ENCODE results near the gene P2RX5. TPM values are rescaled to one million over a fixed set of nuclear protein-coding genes. Genes with fewer than 3 reads are reported as not detected.

Gene P2RX5
- polyA plus RNA-seq, 1 donor (not counting 4 experiments of a cell fraction or from before 2014, with no cell fraction given): 0.43 TPM

GRCh38 chr17:3667366-3668278, 28.3 kb downstream of the P2RX5 start:
- H3K36me3 ChIP-seq (ENCODE audit: control insufficient read depth in 2 of 2, extremely low read depth in 1 of 2, insufficient read depth in 2 of 2, low read length in 2 of 2): peaks cover 21 to 31% of the 10 kb centered on the region in 2 experiments
- H4K20me1 ChIP-seq (ENCODE audit: control insufficient read depth, extremely low read depth, insufficient read depth, low read length): peaks cover 12% of the 10 kb centered on the region
- peak overlapping the region; percentile 88 for H3K27ac ChIP-seq (ENCODE audit: control insufficient read depth, insufficient read depth, low read length)
- H3K4me1 ChIP-seq (ENCODE audit: control insufficient read depth, extremely low read depth, insufficient read depth, low read length): peaks cover 30% of the 10 kb centered on the region
- no peak for DNase-seq (ENCODE audit: low read depth, low spot score)
- peak in 1 of 3 experiments; percentile 29 for TF ChIP-seq CTCF (optimal IDR thresholded peaks at IDR 0.05 in 1 of 3, IDR thresholded peaks at IDR 0.05 in 1 of 3, conservative IDR thresholded peaks at IDR 0.05 in 1 of 3; ENCODE audit: extremely low read depth in 1 of 3, insufficient read depth in 2 of 3, low read length in 3 of 3)
- no peak for TF ChIP-seq EZH2 (IDR thresholded peaks at IDR 0.05; ENCODE audit: low read length)
- H3K9ac ChIP-seq (ENCODE audit: control insufficient read depth, extremely low read depth, insufficient read depth, low read length): peak overlapping the region; percentile 96
- no peaks in the 10 kb centered on the region for H3K27me3 ChIP-seq (ENCODE audit: control insufficient read depth, extremely low read depth, insufficient read depth, low read length)
- peak overlapping the region; percentile 100 for H3K4me2 ChIP-seq (ENCODE audit: control insufficient read depth, extremely low read depth, insufficient read depth, low read depth, low read length)
- no peaks in the 10 kb centered on the region for H3K9me3 ChIP-seq (ENCODE audit: control insufficient read depth, low read depth, low read length)
- FAIRE-seq: peak; percentile 29
- peak overlapping the region; percentile 96 to 99 (median 98) for H3K4me3 ChIP-seq (ENCODE audit: control insufficient read depth in 2 of 3, extremely low read depth in 1 of 3, insufficient read depth in 2 of 3, low read depth in 1 of 3, low read length in 3 of 3)
- H3K9me1 ChIP-seq (ENCODE audit: control insufficient read depth, extremely low read depth, insufficient read depth, low read length): peaks cover 5% of the 10 kb centered on the region
- peaks cover 50% of the 10 kb centered on the region for H3K79me2 ChIP-seq (ENCODE audit: control insufficient read depth, insufficient read depth, low read length)
- no peak overlapping the region for H2AFZ ChIP-seq (ENCODE audit: control insufficient read depth, low read length)
- dilution Hi-C loops (cut with MboI; ENCODE audit: extremely low pct_ligation_motif_present, low sequenced_read_pairs): no loop called here

- TF ChIP-seq EZH2 (IDR thresholded peaks at IDR 0.05; ENCODE audit: low read length): no peak
- TF ChIP-seq CTCF (optimal IDR thresholded peaks at IDR 0.05 in 1 of 3, IDR thresholded peaks at IDR 0.05 in 1 of 3, conservative IDR thresholded peaks at IDR 0.05 in 1 of 3; ENCODE audit: extremely low read depth in 1 of 3, insufficient read depth in 2 of 3, low read length in 3 of 3): no peak
- Histone ChIP-seq H3K27me3 (ENCODE audit: control insufficient read depth, extremely low read depth, insufficient read depth, low read length) (no peaks in the 10 kb centered on the region), H2AFZ (ENCODE audit: control insufficient read depth, low read length) (no peak overlapping the region), H3K4me2 (ENCODE audit: control insufficient read depth, extremely low read depth, insufficient read depth, low read depth, low read length) (peak overlapping the region; percentile 100), H3K4me1 (ENCODE audit: control insufficient read depth, extremely low read depth, insufficient read depth, low read length) (peaks cover 30% of the 10 kb centered on the region), H3K9me1 (ENCODE audit: control insufficient read depth, extremely low read depth, insufficient read depth, low read length) (peaks cover 5% of the 10 kb centered on the region), H3K79me2 (ENCODE audit: control insufficient read depth, insufficient read depth, low read length) (peaks cover 50% of the 10 kb centered on the region), H3K4me3 (ENCODE audit: control insufficient read depth in 2 of 3, extremely low read depth in 1 of 3, insufficient read depth in 2 of 3, low read depth in 1 of 3, low read length in 3 of 3) (peak overlapping the region; percentile 96 to 99 (median 98)), H3K36me3 (ENCODE audit: control insufficient read depth in 2 of 2, extremely low read depth in 1 of 2, insufficient read depth in 2 of 2, low read length in 2 of 2) (peaks cover 22 to 30% of the 10 kb centered on the region in 2 experiments), H3K9ac (ENCODE audit: control insufficient read depth, extremely low read depth, insufficient read depth, low read length) (peak overlapping the region; percentile 41), H3K27ac (ENCODE audit: control insufficient read depth, insufficient read depth, low read length) (peak overlapping the region; percentile 88), H3K9me3 (ENCODE audit: control insufficient read depth, low read depth, low read length) (no peaks in the 10 kb centered on the region), H4K20me1 (ENCODE audit: control insufficient read depth, extremely low read depth, insufficient read depth, low read length) (peaks cover 12% of the 10 kb centered on the region)
- DNase-seq (ENCODE audit: low read depth, low spot score) (no peak), FAIRE-seq (peak; percentile 82)
- dilution Hi-C loops (cut with MboI; ENCODE audit: extremely low pct_ligation_motif_present, low sequenced_read_pairs): no loop called here
Measured at GRCh38 chr17:3666516-3666915, 29.4 kb downstream of the P2RX5 start.

Measured in keratinocyte (primary cell).